DND-41 (cell line): ENCODE data around the gene ATP2B3.

Source experiments
- ATAC-seq: fragments of 200-7000 bp; cut with Tn5 transposase; 3 replicates; pipeline ENCODE4 v1.9.1; 2021; ENCODE audit warnings: low read depth; ENCODE audit not compliant: insufficient read depth
- DNase-seq: peaks from one replicate; pipeline ENCODE4 v3.0.0-alpha.2; 2020
- H2AFZ ChIP-seq: 2 replicates; pipeline ENCODE4 v1.6.0; 2012; ENCODE audit warnings: low read depth, low read length
- H3K27ac ChIP-seq: 2 replicates; pipeline ENCODE4 v1.5.1; 2012; ENCODE audit warnings: low read length, inconsistent platforms
- H3K27me3 ChIP-seq: fragments of 200-600 bp; sonication (generic); 2 replicates; pipeline ENCODE4 v1.6.0; 2012; ENCODE audit warnings: low read length, mild to moderate bottlenecking, inconsistent platforms; ENCODE audit not compliant: insufficient read depth, poor library complexity
- H3K36me3 ChIP-seq: 2 replicates; pipeline ENCODE4 v1.5.1; 2012; ENCODE audit warnings: low read length, inconsistent platforms; ENCODE audit not compliant: insufficient read depth
- H3K4me1 ChIP-seq: 2 replicates; pipeline ENCODE4 v1.5.1; 2012; ENCODE audit warnings: mild to moderate bottlenecking, low read length; ENCODE audit not compliant: insufficient read depth
- H3K4me2 ChIP-seq: 2 replicates; pipeline ENCODE4 v1.6.0; 2012; ENCODE audit warnings: mild to moderate bottlenecking, moderate library complexity, low read length, inconsistent platforms; ENCODE audit not compliant: insufficient read depth
- H3K4me3 ChIP-seq, 2 experiments: fragments of 200-600 bp in 1 of 2; shearing (Covaris generic) in 1 of 2; 2 replicates each; pipeline ENCODE4 v1.5.1; 2012 to 2016; ENCODE audit warnings: inconsistent platforms in 2 of 2, low read length in 2 of 2, mild to moderate bottlenecking in 2 of 2, low read depth in 1 of 2, moderate library complexity in 1 of 2
- H3K79me2 ChIP-seq: 2 replicates; pipeline ENCODE4 v1.6.0; 2012; ENCODE audit warnings: low read length, inconsistent platforms; ENCODE audit not compliant: insufficient read depth
- H3K9ac ChIP-seq: 2 replicates; pipeline ENCODE4 v1.6.0; 2012; ENCODE audit warnings: low read depth, mild to moderate bottlenecking, inconsistent platforms, low read length, moderate library complexity
- H3K9me3 ChIP-seq: 2 replicates; pipeline ENCODE4 v1.5.1; 2012; ENCODE audit warnings: low read length, moderate library complexity, mild to moderate bottlenecking, inconsistent platforms; ENCODE audit not compliant: insufficient read depth, severe bottlenecking
- H4K20me1 ChIP-seq: 2 replicates; pipeline ENCODE4 v1.6.0; 2012; ENCODE audit warnings: low read length; ENCODE audit not compliant: insufficient read depth
- EZH2 ChIP-seq: IDR thresholded peaks from 3 replicates; pipeline ENCODE4 v1.6.1; 2012; ENCODE audit warnings: borderline replicate concordance, low read depth, mild to moderate bottlenecking, moderate library complexity, low read length, inconsistent platforms; ENCODE audit not compliant: severe bottlenecking
- TF ChIP-seq, protein P1 (sequence below): IDR thresholded peaks from 2 replicates; pipeline ENCODE4 v1.5.1; 2012; ENCODE audit warnings: borderline replicate concordance, low read length, moderate library complexity, mild to moderate bottlenecking; ENCODE audit not compliant: poor library complexity, severe bottlenecking; ENCODE audit errors: extremely low read depth

ATP2B3 gene

DNA sequence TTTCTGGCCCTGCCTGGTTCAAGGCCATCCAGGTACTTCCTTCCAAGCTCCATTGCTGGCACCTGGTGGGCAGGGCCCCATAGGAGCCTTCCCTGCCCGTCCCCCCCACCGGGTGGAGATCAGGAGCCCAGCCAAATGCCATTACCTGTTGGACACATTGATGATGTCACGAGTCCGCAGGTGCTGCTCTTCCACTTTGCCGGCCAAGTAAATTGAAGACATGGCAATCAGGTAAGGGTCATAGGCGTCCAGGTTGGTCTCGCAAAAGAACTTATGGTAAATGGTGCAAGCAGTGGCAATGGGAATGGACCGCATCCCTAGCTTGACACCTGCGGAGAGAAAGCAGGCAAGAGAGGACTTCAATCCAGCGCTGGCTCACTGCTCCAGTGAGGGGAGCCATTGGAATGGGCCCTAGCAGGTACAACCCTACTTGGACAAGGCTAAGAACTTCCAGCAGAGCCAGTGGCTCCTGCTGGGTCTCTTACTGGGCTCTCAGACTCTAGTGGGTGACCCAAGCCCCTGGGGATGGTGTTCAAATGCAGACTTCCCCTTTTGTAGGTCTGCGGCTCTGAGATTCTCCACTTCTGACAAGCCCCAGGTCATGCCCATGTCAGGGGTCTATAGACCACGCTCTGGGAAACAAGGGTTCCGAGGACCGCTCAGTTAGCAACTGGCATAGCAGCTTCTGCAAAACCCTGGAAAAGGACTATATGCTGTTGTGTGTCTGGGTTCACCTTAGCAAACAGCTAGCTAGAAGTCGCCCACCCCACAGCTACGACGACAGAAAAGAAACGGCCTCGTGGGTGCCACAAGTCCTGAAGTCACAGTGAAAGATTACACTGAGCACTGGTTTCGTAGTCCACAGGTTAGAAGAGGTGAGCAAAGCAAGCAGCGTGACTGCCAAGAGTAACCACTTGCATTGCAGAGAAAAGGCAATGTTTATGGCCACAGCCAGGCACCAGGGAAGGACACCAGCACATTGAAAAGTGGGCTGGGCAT, 78.7 kb downstream of the ATP2B3 start:
- Histone ChIP-seq H3K79me2 (peaks cover 24% of the 10 kb centered on the region), H3K27ac (no peak overlapping the region), H3K4me2 (no peak overlapping the region), H3K9ac (no peak overlapping the region), H3K27me3 (no peaks in the 10 kb centered on the region), H4K20me1 (peaks cover 18% of the 10 kb centered on the region; the same call in 1 of the 2 replicates), H3K4me3 (no peak overlapping the region), H3K36me3 (peaks cover 44% of the 10 kb centered on the region), H2AFZ (no peak overlapping the region), H3K4me1 (peaks cover 31% of the 10 kb centered on the region), H3K9me3 (no peaks in the 10 kb centered on the region)
- no peak for TF ChIP-seq EZH2
- TF ChIP-seq, protein P1, sequence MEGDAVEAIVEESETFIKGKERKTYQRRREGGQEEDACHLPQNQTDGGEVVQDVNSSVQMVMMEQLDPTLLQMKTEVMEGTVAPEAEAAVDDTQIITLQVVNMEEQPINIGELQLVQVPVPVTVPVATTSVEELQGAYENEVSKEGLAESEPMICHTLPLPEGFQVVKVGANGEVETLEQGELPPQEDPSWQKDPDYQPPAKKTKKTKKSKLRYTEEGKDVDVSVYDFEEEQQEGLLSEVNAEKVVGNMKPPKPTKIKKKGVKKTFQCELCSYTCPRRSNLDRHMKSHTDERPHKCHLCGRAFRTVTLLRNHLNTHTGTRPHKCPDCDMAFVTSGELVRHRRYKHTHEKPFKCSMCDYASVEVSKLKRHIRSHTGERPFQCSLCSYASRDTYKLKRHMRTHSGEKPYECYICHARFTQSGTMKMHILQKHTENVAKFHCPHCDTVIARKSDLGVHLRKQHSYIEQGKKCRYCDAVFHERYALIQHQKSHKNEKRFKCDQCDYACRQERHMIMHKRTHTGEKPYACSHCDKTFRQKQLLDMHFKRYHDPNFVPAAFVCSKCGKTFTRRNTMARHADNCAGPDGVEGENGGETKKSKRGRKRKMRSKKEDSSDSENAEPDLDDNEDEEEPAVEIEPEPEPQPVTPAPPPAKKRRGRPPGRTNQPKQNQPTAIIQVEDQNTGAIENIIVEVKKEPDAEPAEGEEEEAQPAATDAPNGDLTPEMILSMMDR: no peak
- ATAC-seq (no peak), DNase-seq (no peak)

DNA sequence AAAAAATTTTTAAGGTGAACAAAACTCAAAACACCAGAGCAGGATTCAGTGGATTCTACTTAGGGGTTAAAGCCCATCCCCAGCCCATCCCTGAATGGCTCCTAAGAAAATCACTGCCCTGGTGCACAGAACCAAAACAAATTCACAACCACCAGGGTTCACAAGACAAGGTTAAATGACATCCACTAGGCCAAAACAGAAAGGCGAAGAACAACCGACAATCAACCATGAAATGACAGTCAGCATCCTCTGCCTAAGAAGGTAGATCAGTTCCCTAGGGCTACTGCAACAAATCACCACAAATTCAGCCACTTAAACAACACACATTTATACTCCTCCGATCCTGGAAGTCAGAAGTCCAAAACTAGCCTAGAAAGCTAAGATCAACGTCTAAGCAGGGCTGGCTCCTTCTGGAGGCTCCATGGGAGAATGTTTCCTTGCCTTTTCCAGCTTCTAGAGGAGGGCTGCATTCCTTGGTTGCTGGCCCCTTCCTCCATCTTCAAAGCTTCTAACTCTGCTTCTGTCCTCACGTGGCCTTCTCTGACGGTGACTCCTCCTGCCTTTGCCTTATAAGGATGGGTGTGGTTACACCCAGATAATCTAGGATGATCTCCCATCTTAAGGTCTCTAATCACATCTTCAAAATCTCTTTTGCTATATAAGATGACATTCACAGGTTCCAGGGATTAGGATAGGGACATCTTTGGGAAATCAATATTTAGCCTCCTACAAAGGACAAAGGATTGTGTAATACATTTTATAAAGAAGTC, 79.7 kb downstream of the ATP2B3 start:
- Histone ChIP-seq H3K4me2 (peak overlapping the region; percentile 78), H3K79me2 (peaks cover 24% of the 10 kb centered on the region), H3K9me3 (no peaks in the 10 kb centered on the region), H3K4me3 (peak overlapping the region in 1 of 2 experiments; percentile 32; a peak in 2 of 4 replicates), H3K27me3 (no peaks in the 10 kb centered on the region), H3K36me3 (peaks cover 33% of the 10 kb centered on the region), H3K9ac (no peak overlapping the region), H3K27ac (no peak overlapping the region), H4K20me1 (peaks cover 16% of the 10 kb centered on the region; the same call in 1 of the 2 replicates), H3K4me1 (peaks cover 31% of the 10 kb centered on the region), H2AFZ (no peak overlapping the region)
- no peak for DNase-seq
- no peak for ATAC-seq
- TF ChIP-seq EZH2: no peak
- TF ChIP-seq, protein P1: no peak

DNA sequence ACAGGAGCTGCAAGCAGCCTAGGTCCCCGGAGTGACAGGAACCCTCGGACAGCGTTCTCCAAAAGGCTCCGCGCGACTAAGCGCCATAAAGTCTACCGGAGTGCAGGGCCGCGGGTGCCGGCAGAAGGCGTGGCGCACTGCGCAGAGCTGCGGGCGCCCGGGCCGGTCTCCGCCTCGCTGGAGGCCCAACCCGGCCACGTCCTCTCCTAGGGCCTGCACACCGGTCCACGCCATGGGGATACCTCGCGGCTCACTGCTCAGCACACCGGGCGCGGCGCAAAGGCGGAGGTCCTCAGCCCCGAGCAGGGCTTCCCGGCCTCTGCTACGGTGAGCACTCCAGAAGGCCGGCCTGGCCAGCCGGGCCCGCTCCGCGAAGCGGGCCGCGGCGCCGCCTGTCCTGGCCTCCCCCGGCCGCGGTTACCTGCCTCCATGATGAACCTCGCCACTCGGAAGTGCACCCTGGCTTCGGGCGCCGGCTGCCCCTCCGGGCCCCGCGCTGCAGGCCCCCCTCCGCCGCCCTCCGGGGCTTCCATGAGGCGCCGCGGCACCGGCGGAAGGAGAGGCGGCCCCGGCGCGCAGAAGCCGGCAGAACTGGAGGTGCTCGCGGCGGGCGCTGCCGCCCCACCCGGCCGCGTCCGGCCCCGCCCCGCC, 81.2 kb downstream of the ATP2B3 start, which contains the start of gene CCNQ:
TSS of gene CCNQ (minus strand) at position 599 of the 651 bp plus-strand sequence. CDS start at position 533, 66 bp downstream.
- DNase-seq (peak; percentile 25), ATAC-seq (peak; percentile 69)
- H3K4me1 ChIP-seq: peaks cover 31% of the 10 kb centered on the region
- H3K4me2 ChIP-seq: peak within 1 kb of the TSS; percentile 78
- TF ChIP-seq, protein P1: no peak
- TF ChIP-seq EZH2: no peak
- H3K4me3 ChIP-seq: peak within 1 kb of the TSS; percentile 60 to 83
- H2AFZ ChIP-seq: peak within 1 kb of the TSS; percentile 73
- H3K9ac ChIP-seq: peak within 1 kb of the TSS; percentile 75
- peaks cover 16% of the 10 kb centered on the region; the same call in 1 of the 2 replicates for H4K20me1 ChIP-seq
- H3K27me3 ChIP-seq: no peaks in the 10 kb centered on the region
- H3K27ac ChIP-seq: peak within 1 kb of the TSS; percentile 64
- H3K79me2 ChIP-seq: peaks cover 24% of the 10 kb centered on the region
- no peaks in the 10 kb centered on the region for H3K9me3 ChIP-seq
- H3K36me3 ChIP-seq: peaks cover 25% of the 10 kb centered on the region
